ENCODE data around the gene PRKN.

DNA sequence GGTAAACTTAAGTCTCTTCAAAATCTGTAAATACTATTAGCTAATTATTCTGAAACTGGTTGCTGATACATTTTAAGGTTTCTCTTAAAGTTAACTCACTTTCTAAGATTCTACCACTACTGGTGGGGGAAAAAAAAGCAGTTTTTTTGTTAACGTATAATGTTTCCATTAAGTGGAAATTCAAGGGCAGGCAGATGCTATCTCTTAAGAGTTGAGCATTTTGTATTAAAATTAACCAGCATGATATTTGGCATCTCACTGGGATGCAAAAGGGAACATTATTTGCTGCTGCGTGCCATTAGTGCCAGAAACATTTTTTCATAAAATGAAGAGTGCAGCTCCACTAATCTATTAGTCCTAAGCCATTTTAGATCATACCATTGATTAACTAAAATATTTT, 246.2 kb downstream of the PRKN start:
- TF ChIP-seq CTCF (IDR thresholded peaks at IDR 0.05): no peak
- TF ChIP-seq POLR2A (IDR thresholded peaks at IDR 0.05): no peak
